Breast epithelium (tissue), 3 donors: ENCODE measurements around the gene NKAIN1. TPM values are rescaled to one million over a fixed set of nuclear protein-coding genes. Genes with fewer than 3 reads are reported as not detected.

Experiments used
- total RNA-seq, 3 donors: library from RNA; depleted of rRNA; stranded (reverse); fragments of >200 nt; gene quantifications; one replicate each; pipeline ENCODE4 v1.1.0, GENCODE V29; 2016

The NKAIN1 gene
- total RNA-seq, 3 donors from 2014 or later = 0.16 to 2.0 TPM; not detected in 1

Other genes starting within 250 kb of the NKAIN1 start
- 100 to 1,000 TPM in 2 of 3 donors, 10 to 100 TPM in 1; 93.8 to 149 (median 116) TPM for gene PUM1, start 174.2 kb downstream of the NKAIN1 start, total RNA-seq
- gene SNRNP40, start 56.9 kb upstream of the NKAIN1 start, total RNA-seq = 10 to 100 TPM; 40.2 to 73.4 (median 66.6) TPM
- gene ZCCHC17, start 57.1 kb upstream of the NKAIN1 start, total RNA-seq = 10 to 100 TPM; 24.6 to 42.9 (median 29.6) TPM
- gene FABP3, start 133.2 kb upstream of the NKAIN1 start, total RNA-seq = 10 to 100 TPM in 2 of 3 donors, 1 to 10 TPM in 1; 7.9 to 15.5 (median 15.0) TPM
- 10 to 100 TPM; 10.4 to 50.6 (median 30.5) TPM for gene SERINC2, start 173.3 kb upstream of the NKAIN1 start, total RNA-seq